Aorta (tissue), 5 donors: Measurements from ENCODE around the gene CDK16. TPM values are rescaled to one million over a fixed set of nuclear protein-coding genes. Genes with fewer than 3 reads are reported as not detected.

Source experiments
- ATAC-seq: fragments of 200-7000 bp; cut with Tn5 transposase; one replicate; pipeline ENCODE4 v1.9.1; 2022; ENCODE audit warnings: moderate library complexity; ENCODE audit not compliant: low FRiP score
- DNase-seq, 2 donors: peaks; one replicate each; pipeline ENCODE4 v3.0.0-alpha.2; 2020
- H3K27ac ChIP-seq, 2 donors: one replicate each; pipeline ENCODE4 v1.5.1; 2013; ENCODE audit warnings: low read length in 2 of 2, mild to moderate bottlenecking in 2 of 2, moderate library complexity in 2 of 2, control low read depth in 1 of 2, inconsistent platforms in 1 of 2, low read depth in 1 of 2
- H3K27me3 ChIP-seq, 2 donors: one replicate each; pipeline ENCODE4 v1.6.1; 2013; ENCODE audit warnings: control low read depth in 1 of 2, low read length in 1 of 2, mild to moderate bottlenecking in 1 of 2, moderate library complexity in 1 of 2; ENCODE audit not compliant: insufficient read depth in 2 of 2, control insufficient read depth in 1 of 2
- H3K36me3 ChIP-seq, 2 donors: one replicate each; pipeline ENCODE4 v1.6.1; 2013; ENCODE audit warnings: control low read depth in 1 of 2, low read length in 1 of 2, mild to moderate bottlenecking in 1 of 2; ENCODE audit not compliant: insufficient read depth in 2 of 2, control insufficient read depth in 1 of 2
- H3K4me1 ChIP-seq, 2 donors: one replicate each; pipeline ENCODE4 v1.6.1; 2013; ENCODE audit warnings: low read length in 2 of 2, control low read depth in 1 of 2, mild to moderate bottlenecking in 1 of 2, moderate library complexity in 1 of 2; ENCODE audit not compliant: insufficient read depth in 2 of 2, control insufficient read depth in 1 of 2
- H3K4me3 ChIP-seq, 2 donors: one replicate each; pipeline ENCODE4 v1.5.1; 2013; ENCODE audit warnings: low read length in 2 of 2, control low read depth in 1 of 2, mild to moderate bottlenecking in 1 of 2
- H3K9me3 ChIP-seq: one replicate; pipeline ENCODE4 v1.6.1; 2013; ENCODE audit warnings: mild to moderate bottlenecking, low read length; ENCODE audit not compliant: control insufficient read depth
- WGBS, 2 donors: extraction: QIAGEN DNeasy Blood & Tissue Kit; methylation state at CpG; one replicate each; pipeline ENCODE4 v1.1.7; 2013; 5-methylcytosine and 5-hydroxymethylcytosine counted together
- intact Hi-C, 2 donors: fragments of 100-400 bp; cut with DNase I; formaldehyde crosslinking; loops; one replicate each; pipeline versions ENCODE4 v1.14.2 to v1.15.0; 2022
- long read RNA-seq, 2 donors: library from polyadenylated mRNA; unstranded; transcript quantifications; one replicate each; pipeline ENCODE4 v2.0.0, GENCODE V29; 2020 to 2021
- polyA plus RNA-seq, 2 donors: library from polyadenylated mRNA; stranded (reverse); fragments of 200-250 nt; gene quantifications; one replicate each; pipeline ENCODE4 v1.2.3, GENCODE V29; 2013
- total RNA-seq, 2 donors: library from RNA; stranded (reverse); fragmentation: NEBNext Ultra II Directional; extraction: Animal tissue kit (Norgen Biotek cat#: 25700); gene quantifications; one replicate each; pipeline ENCODE4 v1.2.1, GENCODE V29; 2021
- donor health status: healthy with polysubstance abuse.
- donor health status: Bipolar disorder and iron deficiency.
- donor health status: DM: no; HTN: no; CAD: no.
- donor health status: DM: no; HTN: no; CAD: no.
- donor health status: DM: yes; HTN: yes; CAD: no.

The CDK16 gene
- total RNA-seq (10 to 100 TPM; 52.5 to 61.3 TPM), polyA plus RNA-seq (10 to 100 TPM; 14.0 to 45.5 TPM)
- long read RNA-seq, donor 1, transcript CDK16-202 (16 exons, 3,144 nt) = major isoform, 66 of 106 reads
- long read RNA-seq, donor 1, partial matches to known transcripts = 19 of 106 reads
- long read RNA-seq, donor 1, other reads (novel, unspliced or antisense) = 21 of 106 reads
- long read RNA-seq, donor 2, transcript CDK16-202 (16 exons, 3,144 nt) = major isoform, 27 of 47 reads
- long read RNA-seq, donor 2, partial matches to known transcripts = 8 of 47 reads
- long read RNA-seq, donor 2, other reads (novel, unspliced or antisense) = 11 of 47 reads

GRCh38 chrX:47218280-47218919 is at the start of gene CDK16:
Gene CDK16, plus strand, starts transcription at chrX:47218681. Its CDS starts 4,877 bp downstream, at chrX:47223558.
- peaks cover 0 to 7% of the 10 kb centered on the region in 2 donors for H3K36me3 ChIP-seq
- no peaks in the 10 kb centered on the region for H3K27me3 ChIP-seq
- intact Hi-C loops = loop anchor here in 1 of 2 donors (1.0 kb wide), 2 partner anchors 15 to 25 kb away; partner anchors contain the start of genes UBA1 and USP11
- H3K4me3 ChIP-seq = peak within 1 kb of the TSS; percentile 69 to 70
- peak within 1 kb of the TSS; percentile 16 to 96 for H3K27ac ChIP-seq
- DNase-seq = peak; percentile 90 to 93
- ATAC-seq = peak; percentile 91
- WGBS, 2 donors = 0 to 2% methylated on average over 34 to 61 of the region's 61 CpGs
- H3K9me3 ChIP-seq = no peaks in the 10 kb centered on the region
- H3K4me1 ChIP-seq = no peaks in the 10 kb centered on the region

- peaks cover 0 to 2% of the 10 kb centered on the region in 2 donors for H3K36me3 ChIP-seq
- no peak overlapping the region for H3K4me3 ChIP-seq
- DNase-seq (peak; percentile 35 to 59), ATAC-seq (no peak)
- no peaks in the 10 kb centered on the region for H3K9me3 ChIP-seq
- no peaks in the 10 kb centered on the region for H3K4me1 ChIP-seq
- H3K27ac ChIP-seq = no peak overlapping the region
- intact Hi-C loops = no loop called here
- H3K27me3 ChIP-seq = no peaks in the 10 kb centered on the region
- 91 to 94% methylated on average over 19 of the region's 19 CpGs for WGBS, 2 donors
These were observed 49.2 kb upstream of the CDK16 start for GRCh38 chrX:47169273-47169672.

DNA sequence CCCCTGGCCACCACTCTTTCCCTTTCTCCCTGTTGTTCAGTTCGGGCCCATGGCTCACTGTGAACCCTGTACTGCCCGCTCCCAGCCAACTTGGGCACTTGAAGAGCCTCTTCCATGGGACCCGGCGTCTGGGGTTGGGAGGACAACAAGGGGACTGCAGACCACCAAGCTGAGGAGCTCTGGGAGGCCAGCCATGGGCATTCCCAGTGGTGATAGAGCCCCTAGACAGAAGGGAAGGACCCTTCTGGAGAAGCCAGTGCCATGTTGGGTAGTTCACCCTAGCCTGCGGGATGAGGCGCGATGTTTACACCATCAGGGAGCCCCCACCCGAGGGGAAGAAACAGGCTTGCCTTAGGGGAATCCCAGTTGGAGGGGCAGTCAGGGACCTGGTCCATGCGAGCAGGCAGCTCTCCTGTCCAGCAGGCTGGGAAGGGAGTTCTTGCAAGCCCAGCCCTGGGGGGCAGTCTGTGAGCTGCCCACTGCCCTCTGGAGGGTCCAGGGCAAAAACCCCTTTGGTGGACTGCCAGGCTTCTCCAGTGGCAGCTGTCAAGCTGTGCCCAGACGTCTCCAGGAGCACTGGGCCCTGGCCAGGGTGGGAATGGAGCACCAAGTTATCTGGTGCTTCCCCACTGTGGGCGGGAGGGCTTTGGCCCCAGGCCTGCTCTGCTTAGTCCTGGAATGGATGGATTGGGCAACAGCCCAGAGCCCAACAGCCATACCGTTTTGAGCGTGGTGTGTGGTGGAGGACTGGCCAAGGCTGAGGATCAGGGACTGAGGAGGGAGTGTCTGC is 48.6 kb upstream of the CDK16 start:
- H3K36me3 ChIP-seq = peaks cover 0 to 2% of the 10 kb centered on the region in 2 donors
- intact Hi-C loops = no loop called here

GRCh38 chrX:47170861-47171692 is 47.4 kb upstream of the CDK16 start:
- ATAC-seq = no peak
- intact Hi-C loops = no loop called here
- Histone ChIP-seq H3K36me3 (peaks cover 0 to 2% of the 10 kb centered on the region in 2 donors), H3K27me3 (no peaks in the 10 kb centered on the region), H3K4me1 (no peaks in the 10 kb centered on the region), H3K9me3 (no peaks in the 10 kb centered on the region), H3K27ac (no peak overlapping the region), H3K4me3 (no peak overlapping the region)
- WGBS, 2 donors = 85 to 88% methylated on average over 21 to 34 of the region's 34 CpGs
- DNase-seq = peak; percentile 24 to 72

More for the DNA sequence above, 48.6 kb upstream of the CDK16 start:
- no peaks in the 10 kb centered on the region for H3K27me3 ChIP-seq
- H3K27ac ChIP-seq = no peak overlapping the region
- H3K9me3 ChIP-seq = no peaks in the 10 kb centered on the region
- no peak overlapping the region for H3K4me3 ChIP-seq
- ATAC-seq (peak; percentile 40), DNase-seq (peak; percentile 52 to 64)
- no peaks in the 10 kb centered on the region for H3K4me1 ChIP-seq
- WGBS, 2 donors = 54 to 57% methylated on average over 13 of the region's 13 CpGs

GRCh38 chrX:47171996-47172395 is 46.5 kb upstream of the CDK16 start:
- WGBS, 2 donors = 87 to 90% methylated on average over 2 of the region's 2 CpGs
- ATAC-seq (no peak), DNase-seq (peak in 1 of 2 donors; percentile 7)
- Histone ChIP-seq H3K27me3 (no peaks in the 10 kb centered on the region), H3K9me3 (no peaks in the 10 kb centered on the region), H3K4me1 (no peaks in the 10 kb centered on the region), H3K36me3 (peaks cover 0 to 2% of the 10 kb centered on the region in 2 donors), H3K4me3 (no peak overlapping the region), H3K27ac (no peak overlapping the region)
- intact Hi-C loops = no loop called here

DNA sequence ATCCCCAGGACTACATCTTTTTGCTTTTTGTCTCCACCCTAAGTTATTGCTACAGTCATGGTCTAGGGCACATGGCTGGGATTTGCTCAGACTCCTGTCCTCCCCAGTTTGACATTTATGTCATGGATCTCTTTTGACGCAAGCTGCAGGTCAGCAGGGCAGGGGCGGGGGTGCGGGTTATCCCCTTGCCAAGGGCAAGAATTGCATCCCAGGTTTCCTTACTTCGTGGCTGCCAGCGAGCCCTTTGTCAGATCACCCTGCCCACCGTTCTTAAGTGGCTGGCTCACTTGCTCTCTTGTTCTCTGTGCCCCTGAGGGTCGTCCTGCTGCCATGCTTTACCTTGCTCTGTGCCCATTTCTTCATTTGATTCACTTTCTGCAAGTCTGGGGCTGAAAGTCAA is 45.9 kb upstream of the CDK16 start:
- H3K36me3 ChIP-seq = peaks cover 0 to 2% of the 10 kb centered on the region in 2 donors
- ATAC-seq (no peak), DNase-seq (peak in 1 of 2 donors; percentile 41)
- H3K9me3 ChIP-seq = no peaks in the 10 kb centered on the region
- H3K4me1 ChIP-seq = no peaks in the 10 kb centered on the region
- no peak overlapping the region for H3K27ac ChIP-seq
- H3K27me3 ChIP-seq = no peaks in the 10 kb centered on the region
- WGBS, 2 donors = 80 to 86% methylated on average over 7 of the region's 7 CpGs
- intact Hi-C loops = no loop called here
- H3K4me3 ChIP-seq = no peak overlapping the region

DNA sequence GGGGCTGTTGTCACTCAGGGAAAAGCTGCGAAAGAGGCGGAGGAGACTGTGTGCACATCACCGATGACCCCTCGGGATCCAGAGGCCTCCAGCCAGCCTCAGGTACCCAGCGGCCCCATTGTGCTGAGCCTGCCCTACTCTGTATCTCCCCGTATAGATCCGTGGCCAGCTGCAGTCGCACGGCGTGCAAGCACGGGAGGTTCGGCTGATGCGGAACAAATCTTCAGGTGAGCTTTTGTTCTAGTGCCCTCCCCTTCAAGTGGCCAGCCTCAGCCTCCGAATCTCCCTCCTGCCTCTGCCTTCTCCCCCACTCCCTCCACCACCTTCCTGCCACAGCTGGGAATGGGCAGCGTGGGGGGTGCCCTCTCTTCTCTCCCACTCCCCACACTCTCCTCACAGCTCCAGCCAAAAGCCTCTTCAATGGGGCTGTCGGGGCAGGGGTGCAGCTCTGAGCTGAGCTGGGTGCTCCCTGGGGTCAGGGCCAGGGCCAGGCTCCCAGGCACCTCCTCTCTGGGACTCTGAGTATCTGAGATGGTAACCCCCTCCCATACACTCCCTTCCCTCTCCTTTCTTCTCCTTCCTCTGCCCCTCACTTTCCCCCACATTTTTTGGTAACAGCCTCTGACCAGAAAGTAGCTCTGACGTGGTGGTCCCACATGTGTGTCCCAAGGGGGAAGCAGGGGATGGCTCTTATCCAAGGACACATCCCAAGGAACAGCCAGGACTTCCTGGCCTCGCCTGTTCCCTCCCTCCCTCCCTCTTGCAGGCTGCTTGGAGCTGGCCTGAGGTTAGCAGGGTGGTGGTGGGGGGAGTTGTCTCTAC is 45.3 kb upstream of the CDK16 start:
- Histone ChIP-seq H3K9me3 (no peaks in the 10 kb centered on the region), H3K36me3 (peaks cover 0 to 2% of the 10 kb centered on the region in 2 donors), H3K27me3 (no peaks in the 10 kb centered on the region), H3K27ac (no peak overlapping the region), H3K4me3 (no peak overlapping the region), H3K4me1 (no peaks in the 10 kb centered on the region)
- 78 to 83% methylated on average over 18 of the region's 18 CpGs for WGBS, 2 donors
- DNase-seq (peak; percentile 19 to 66), ATAC-seq (no peak)
- intact Hi-C loops = no loop called here
